ENCODE data around the gene TICAM2.

DNA sequence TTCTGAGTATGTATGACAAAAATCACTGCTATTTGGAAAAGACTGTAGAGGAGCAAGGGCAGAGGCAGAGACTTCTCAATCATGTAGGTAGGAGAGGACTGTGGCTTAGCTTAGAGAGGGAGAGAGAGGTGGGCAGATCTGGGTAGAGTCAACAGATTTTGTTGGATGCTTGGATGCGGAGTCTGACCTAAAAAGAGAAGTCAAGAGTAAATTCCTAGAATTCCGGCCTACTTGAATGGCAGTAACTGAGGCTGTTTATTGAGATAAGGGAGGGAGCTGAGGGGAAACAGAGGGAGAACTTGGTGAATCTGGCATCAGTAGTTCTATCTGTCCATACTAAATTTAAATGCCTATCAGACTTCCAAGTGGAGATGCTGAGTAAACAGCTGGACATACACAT, 2.4 kb downstream of the TICAM2 start:
- TF ChIP-seq POLR2A (IDR thresholded peaks at IDR 0.05; ENCODE audit: low read depth, low read length) (no peak), POLR2AphosphoS5 (IDR thresholded peaks at IDR 0.05; ENCODE audit: low read depth, low read length) (no peak), TAF1 (IDR thresholded peaks at IDR 0.05; ENCODE audit: low read depth, low read length) (no peak)
